Hematopoietic multipotent progenitor cell treated with erythropoietin and hydrocortisone succinate and interleukin-3 and kit ligand, for 15 days (in vitro differentiated cells): Measurements from ENCODE around the gene ANKFY1.

Experiments
- DNase-seq: peaks from one replicate; pipeline ENCODE4 v3.0.0-alpha.2; 2015; ENCODE audit warnings: low spot score

ANKFY1 gene

GRCh38 chr17:4118015-4118743 is 145.6 kb downstream of the ANKFY1 start:
- DNase-seq: no peak

- no peak for DNase-seq
These were observed 147.3 kb downstream of the ANKFY1 start for GRCh38 chr17:4116516-4116915.
